Endothelial cell of umbilical vein (primary cell): Measurements from ENCODE around the gene KMT5B. TPM values are rescaled to one million over a fixed set of nuclear protein-coding genes. Genes with fewer than 3 reads are reported as not detected.

Experiments used
- BruUV-seq: library from RNA; stranded (reverse); fragments of 400-500 nt; replicated peaks from 2 replicates; lab custom pipeline; 2021; lab: Mats Ljungman, UMichigan
- CTCF ChIA-PET: fragments of 300-600, 350-600 bp; sonication (Branson Sonifier 250); formaldehyde crosslinking; loops from one replicate; lab custom pipeline; 2021; ENCODE audit warnings: antibody characterized with exemption, inconsistent platforms; lab: Charles Lee
- POLR2A ChIA-PET: fragments of 300-600, 350-600 bp; sonication (Branson Sonifier 250); formaldehyde crosslinking; loops from one replicate; lab custom pipeline; 2021; ENCODE audit warnings: antibody characterized with exemption, inconsistent platforms; lab: Charles Lee
- DNase-seq: peaks from one replicate; pipeline ENCODE4 v3.0.0-alpha.2; 2011; ENCODE audit warnings: low read depth, low spot score
- FAIRE-seq: peaks from 2 replicates; lab custom pipeline; 2011; peaks lifted over from hg19 to GRCh38; lab: Jason Lieb, UNC
- H2AFZ ChIP-seq: 2 replicates; pipeline ENCODE4 v1.6.0; 2012; ENCODE audit warnings: low read depth, low read length, control low read depth, inconsistent platforms
- H3K27ac ChIP-seq: 2 replicates; pipeline ENCODE4 v1.5.1; 2011; ENCODE audit warnings: low read depth, mild to moderate bottlenecking, control low read depth, low read length, moderate library complexity; ENCODE audit not compliant: insufficient read depth
- H3K27me3 ChIP-seq, 2 experiments: 2 replicates each; pipeline versions ENCODE4 v1.6.0 to v1.6.1; 2011; ENCODE audit warnings: low read length in 2 of 2, mixed read lengths in 1 of 2; ENCODE audit not compliant: control insufficient read depth in 2 of 2, insufficient read depth in 2 of 2
- H3K36me3 ChIP-seq, 2 experiments: 2 replicates in 1 of 2; 3 replicates in 1 of 2; pipeline ENCODE4 v1.5.1; 2011; ENCODE audit warnings: low read length in 2 of 2, mild to moderate bottlenecking in 1 of 2, moderate library complexity in 1 of 2; ENCODE audit not compliant: control insufficient read depth in 2 of 2, insufficient read depth in 2 of 2; ENCODE audit errors: extremely low read depth in 1 of 2
- H3K4me1 ChIP-seq: 3 replicates; pipeline ENCODE4 v1.5.1; 2011; ENCODE audit warnings: mild to moderate bottlenecking, low read length; ENCODE audit not compliant: control insufficient read depth, insufficient read depth; ENCODE audit errors: extremely low read depth
- H3K4me2 ChIP-seq: 2 replicates; pipeline ENCODE4 v1.6.1; 2011; ENCODE audit warnings: low read length, control low read depth, mixed read lengths; ENCODE audit not compliant: insufficient read depth
- H3K4me3 ChIP-seq, 3 experiments: fragments of 200-600 bp in 1 of 3; sonication (generic), shearing (Covaris generic) in 1 of 3; replicated peaks in 1 of 3; 2 replicates each; pipeline ENCODE4 v1.5.1; 2011 to 2016; ENCODE audit warnings: control low read depth in 3 of 3, low read length in 3 of 3, mild to moderate bottlenecking in 2 of 3, inconsistent platforms in 1 of 3, low read depth in 1 of 3, moderate library complexity in 1 of 3; ENCODE audit not compliant: insufficient read depth in 1 of 3
- H3K79me2 ChIP-seq: 2 replicates; pipeline ENCODE4 v1.6.0; 2012; ENCODE audit warnings: low read length, inconsistent platforms; ENCODE audit not compliant: control insufficient read depth, insufficient read depth
- H3K9ac ChIP-seq: replicated peaks from 2 replicates; pipeline ENCODE3; 2011; ENCODE audit warnings: low read length, control low read depth; ENCODE audit not compliant: insufficient read depth; ENCODE audit errors: extremely low read depth
- H3K9me1 ChIP-seq: replicated peaks from 3 replicates; pipeline ENCODE4 v1.6.0; 2011; ENCODE audit warnings: mild to moderate bottlenecking, low read length; ENCODE audit not compliant: control insufficient read depth, insufficient read depth; ENCODE audit errors: extremely low read depth
- H3K9me3 ChIP-seq: replicated peaks from 2 replicates; pipeline ENCODE4 v1.5.1; 2012; ENCODE audit warnings: low read length, inconsistent platforms; ENCODE audit not compliant: control insufficient read depth, insufficient read depth
- H4K20me1 ChIP-seq: replicated peaks from 2 replicates; pipeline ENCODE3; 2011; ENCODE audit warnings: mild to moderate bottlenecking, low read length; ENCODE audit not compliant: control insufficient read depth, insufficient read depth; ENCODE audit errors: extremely low read depth
- CTCF ChIP-seq, 2 donors: IDR thresholded peaks; 1 replicate in 1 of 2; 2 replicates in 1 of 2; pipeline ENCODE4 v1.5.1; 2011; ENCODE audit warnings: low read length in 2 of 2, mild to moderate bottlenecking in 2 of 2, moderate library complexity in 2 of 2, control low read depth in 1 of 2, inconsistent platforms in 1 of 2, low read depth in 1 of 2; ENCODE audit not compliant: insufficient read depth in 1 of 2; ENCODE audit errors: extremely low read depth in 1 of 2
- EZH2 ChIP-seq: IDR thresholded peaks from 2 replicates; pipeline ENCODE4 v1.6.1; 2012; ENCODE audit warnings: borderline replicate concordance, low read depth, mild to moderate bottlenecking, moderate library complexity, low read length, inconsistent platforms; ENCODE audit not compliant: severe bottlenecking
- FOS ChIP-seq: IDR thresholded peaks from 2 replicates; pipeline ENCODE4 v1.6.1; 2011; ENCODE audit warnings: mild to moderate bottlenecking, low read length, moderate library complexity, borderline replicate concordance; ENCODE audit not compliant: insufficient read depth
- GATA2 ChIP-seq: IDR thresholded peaks from 2 replicates; pipeline ENCODE4 v1.7.0; 2011; ENCODE audit warnings: low read depth, mild to moderate bottlenecking, moderate library complexity, mixed read lengths, low read length; ENCODE audit not compliant: insufficient read length, insufficient read depth
- JUN ChIP-seq: IDR thresholded peaks from 2 replicates; pipeline ENCODE4 v1.6.1; 2011; ENCODE audit warnings: borderline replicate concordance, low read depth; ENCODE audit not compliant: insufficient read length, insufficient read depth
- MAX ChIP-seq: IDR thresholded peaks from 2 replicates; pipeline ENCODE4 v1.6.1; 2011; ENCODE audit not compliant: insufficient read depth, insufficient read length
- MYC ChIP-seq: IDR thresholded peaks from one replicate; pipeline ENCODE4 v1.6.1; 2011; ENCODE audit warnings: mild to moderate bottlenecking, low read depth, low read length
- POLR2A ChIP-seq: IDR thresholded peaks from 2 replicates; pipeline ENCODE4 v1.6.1; 2012; ENCODE audit warnings: low read depth, mild to moderate bottlenecking, control low read depth, low read length
- POLR2AphosphoS5 ChIP-seq: IDR thresholded peaks from 2 replicates; pipeline ENCODE4 v1.6.1; 2012; ENCODE audit warnings: low read depth, mild to moderate bottlenecking, control low read depth, low read length, moderate library complexity; ENCODE audit not compliant: insufficient read depth
- dilution Hi-C: fragments of 300-500 bp; cut with MboI; formaldehyde crosslinking; loops from one replicate; pipeline ENCODE4 v1.15.0; 2019; ENCODE audit warnings: low sequenced_read_pairs; ENCODE audit not compliant: extremely low pct_ligation_motif_present
- intact Hi-C: fragments of 100-400 bp; cut with micrococcal nuclease; formaldehyde crosslinking; loops from one replicate; pipeline ENCODE4 v1.10.0; 2022
- polyA plus RNA-seq, 4 experiments: library from polyadenylated mRNA; depleted of rRNA in 3 of 4; stranded (reverse) in 3 of 4; unstranded in 1 of 4; fragments of >200 nt; gene quantifications; 2 replicates each; pipeline versions ENCODE4 v1.2.1 to v1.2.3, GENCODE V29; 2011 to 2012; ENCODE audit warnings: missing spikeins in 1 of 4
- total RNA-seq: library from RNA; stranded (reverse); gene quantifications from 2 replicates; pipeline ENCODE4 v1.2.3, GENCODE V29; 2021

The KMT5B gene
- total and polyA plus RNA-seq, 2 donors (not counting 3 experiments of a cell fraction or from before 2014, with no cell fraction given): 10.1 to 36.3 TPM

DNA sequence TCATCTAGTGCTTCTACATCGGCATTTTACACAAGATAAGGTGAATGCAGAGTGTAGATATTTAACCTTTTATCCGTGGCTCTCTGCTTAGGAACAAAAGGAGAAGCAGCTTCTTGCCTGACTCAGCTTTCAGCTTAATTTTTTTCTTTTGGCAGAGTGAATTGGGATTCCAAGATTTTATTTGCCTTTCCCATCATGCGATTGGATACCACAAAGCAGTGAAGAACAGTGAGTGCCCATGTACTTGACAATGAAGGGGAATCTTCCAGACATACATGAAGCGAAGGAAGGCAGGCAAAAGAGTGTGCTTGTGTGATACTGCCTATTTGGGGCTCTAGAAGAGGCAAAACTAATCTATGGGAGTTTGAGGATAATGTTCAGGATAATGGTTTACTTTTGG is 74.9 kb downstream of the KMT5B start:
- ChIA-PET POLR2A (no interaction called here), CTCF (interaction anchor here (1.0 to 1.2 kb wide), 3 partner anchors 10 to 60 kb away, joined by 3 to 4 read pairs (median 3); no protein-coding TSS in a partner anchor)
- intact Hi-C loops: no loop called here
- Histone ChIP-seq H2AFZ (no peak overlapping the region), H3K4me2 (no peak overlapping the region), H3K9me1 (no peaks in the 10 kb centered on the region), H3K79me2 (no peaks in the 10 kb centered on the region), H3K9me3 (no peaks in the 10 kb centered on the region), H3K9ac (no peak overlapping the region), H3K36me3 (no peaks in the 10 kb centered on the region), H3K4me3 (no peak overlapping the region), H3K27me3 (no peaks in the 10 kb centered on the region), H3K27ac (no peak overlapping the region), H3K4me1 (no peaks in the 10 kb centered on the region), H4K20me1 (no peaks in the 10 kb centered on the region)
- DNase-seq (no peak), FAIRE-seq (no peak)
- dilution Hi-C loops: no loop called here
- BruUV-seq: no TSS peak
- no peak for TF ChIP-seq MAX
- TF ChIP-seq CTCF (IDR thresholded peaks at IDR 0.05; ENCODE audit: extremely low read depth in 1 of 2, insufficient read depth in 1 of 2, low read depth in 1 of 2, low read length in 2 of 2): no peak
- no peak for TF ChIP-seq JUN
- TF ChIP-seq FOS: no peak
- no peak for TF ChIP-seq GATA2
- no peak for TF ChIP-seq POLR2A
- TF ChIP-seq POLR2AphosphoS5: no peak
- no peak for TF ChIP-seq EZH2
- TF ChIP-seq MYC: no peak
